ENCODE measurements around the gene KCNC1.
A peak's percentile ranks its signal among the peaks of the same experiment; 100 is the strongest.

The KCNC1 gene

GRCh38 chr11:17796154-17796553 lies 61.6 kb downstream of the KCNC1 start:
- no peak for DNase-seq

DNA sequence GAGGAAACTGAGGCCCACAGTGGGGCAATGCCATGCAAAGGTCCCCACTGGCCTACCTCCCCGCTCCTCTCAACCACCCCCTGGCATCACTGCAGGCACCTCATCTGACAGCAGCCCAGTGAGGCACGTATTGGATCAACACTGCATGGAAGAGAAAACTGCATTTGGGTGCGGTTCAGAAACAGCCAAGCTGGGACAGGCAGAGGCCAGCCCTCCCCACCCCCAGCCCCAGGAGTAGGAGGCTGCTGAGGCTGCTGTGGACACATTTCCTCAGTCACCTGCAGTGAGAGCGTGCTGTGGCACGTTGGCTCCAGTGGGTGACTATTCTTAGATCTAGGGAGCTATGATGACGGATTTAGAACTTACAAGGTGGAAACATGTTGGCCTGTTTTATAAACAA lies 63.7 kb downstream of the KCNC1 start:
- no peak for DNase-seq

- no peak for DNase-seq
Measured at GRCh38 chr11:17798716-17799115, 64.1 kb downstream of the KCNC1 start.

- no peak for DNase-seq
Measured at GRCh38 chr11:17799147-17799546, 64.6 kb downstream of the KCNC1 start.

GRCh38 chr11:17801166-17801565 lies 66.6 kb downstream of the KCNC1 start:
- no peak for DNase-seq

DNA sequence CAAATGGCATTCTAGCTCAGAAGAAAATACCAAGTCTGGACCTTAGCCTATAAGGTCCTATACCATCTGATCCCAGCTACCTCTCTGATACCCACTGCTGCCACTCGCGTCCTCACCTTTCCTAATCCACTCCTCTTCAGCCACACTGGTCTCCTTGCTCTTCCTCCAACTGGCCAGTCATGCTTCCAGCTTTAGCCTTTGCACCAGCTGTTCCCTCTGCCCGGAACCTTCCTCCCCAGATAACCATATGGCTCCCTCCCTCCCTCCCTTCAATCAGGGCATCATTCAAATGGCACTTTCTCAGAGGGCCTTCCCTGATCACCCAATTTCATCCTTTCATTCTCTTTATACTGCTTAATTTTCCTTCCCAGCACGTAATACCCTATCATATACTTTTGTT lies 67.9 kb downstream of the KCNC1 start:
- DNase-seq, result no peak

DNA sequence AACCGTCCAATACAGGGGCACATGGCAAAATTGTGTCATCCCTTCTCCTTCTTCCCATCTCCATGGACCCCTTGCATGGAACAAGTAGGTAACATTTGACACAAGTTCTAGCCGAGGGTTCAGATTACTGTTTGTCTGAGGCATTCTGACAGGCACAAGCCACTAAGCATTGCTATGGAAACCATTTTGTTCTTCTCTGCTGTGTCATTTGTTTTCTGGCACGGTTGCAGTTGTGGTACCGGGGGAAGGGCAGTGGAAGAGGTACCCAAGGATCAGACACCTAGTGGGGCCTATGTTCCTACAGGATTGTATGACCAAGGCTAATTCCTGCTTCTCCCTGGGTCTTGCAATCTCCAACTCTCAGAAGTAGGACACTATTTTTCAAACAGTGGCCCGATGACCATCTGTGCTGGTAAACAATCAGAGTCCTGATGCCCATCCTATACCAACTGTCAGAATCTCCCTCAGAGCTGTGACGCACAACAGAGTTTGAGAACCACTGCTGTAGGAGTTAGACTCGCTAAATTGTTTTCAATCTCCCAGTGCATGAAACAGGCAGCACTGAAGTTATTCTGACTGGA lies 69.3 kb downstream of the KCNC1 start:
- DNase-seq, result no peak

DNA sequence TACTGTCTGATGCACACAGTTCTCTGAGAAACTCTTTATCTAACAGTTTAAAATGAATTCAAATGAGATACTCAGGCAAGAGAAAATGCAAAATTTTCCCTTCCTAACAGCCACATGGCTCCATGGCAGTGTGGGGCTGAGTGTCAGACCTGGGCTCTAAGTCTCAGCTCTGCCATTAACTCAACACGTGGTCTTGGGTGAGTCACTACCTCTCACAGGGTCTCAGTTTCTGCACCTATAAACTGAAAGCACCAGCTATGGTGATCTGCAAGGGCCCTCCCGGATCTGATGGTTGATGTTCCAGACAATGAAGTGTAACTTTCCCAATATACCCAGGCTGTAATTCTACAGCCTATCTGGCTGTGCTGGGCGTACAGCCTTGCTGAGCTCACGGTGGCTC lies 70.5 kb downstream of the KCNC1 start:
- DNase-seq, result no peak

- no peak for DNase-seq
Measured at GRCh38 chr11:17805873-17806272, 71.3 kb downstream of the KCNC1 start.

DNA sequence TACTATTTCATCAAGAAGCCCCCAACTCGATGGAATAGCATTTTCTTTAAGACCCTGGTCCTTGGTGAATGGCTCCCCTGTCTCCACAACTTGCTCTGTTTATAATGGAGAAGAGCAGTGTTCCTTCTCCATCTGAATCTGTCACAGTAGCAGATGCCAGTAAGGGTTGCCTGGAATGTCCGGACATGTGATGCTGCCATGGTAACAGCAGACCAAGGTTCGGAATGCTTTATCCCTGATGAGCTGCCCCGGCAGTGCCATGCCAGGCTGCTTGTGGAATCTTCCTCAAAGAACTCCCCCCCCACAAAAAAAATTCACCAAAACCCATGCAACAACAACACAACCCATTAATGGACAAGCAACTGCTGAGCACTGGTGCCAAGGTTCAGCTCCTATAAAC lies 72.5 kb downstream of the KCNC1 start:
- no peak for DNase-seq

- DNase-seq, result no peak
Measured at GRCh38 chr11:17810041-17810440, 75.5 kb downstream of the KCNC1 start.

DNA sequence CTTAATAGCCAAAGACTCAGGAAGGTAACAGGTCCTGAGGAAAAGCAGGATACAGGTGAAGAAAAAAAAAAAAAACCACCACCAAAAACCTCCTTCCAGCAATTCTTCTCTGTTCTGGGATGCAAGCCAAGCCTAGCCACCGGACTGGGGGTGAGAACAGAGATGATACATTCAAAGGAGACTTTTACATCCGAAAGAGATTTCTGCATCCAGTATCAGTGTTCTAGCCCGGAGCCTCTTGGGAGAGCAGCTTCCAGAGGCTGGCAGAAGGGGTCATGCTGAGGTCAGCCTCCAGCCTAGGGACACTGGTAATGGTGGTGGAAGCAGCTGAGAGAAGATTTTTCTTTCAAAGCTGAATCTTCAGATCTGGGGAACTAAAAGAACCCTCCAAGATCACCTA lies 76.2 kb downstream of the KCNC1 start:
- peak; percentile 75 for DNase-seq

GRCh38 chr11:17811352-17811751 lies 76.8 kb downstream of the KCNC1 start:
- no peak for DNase-seq

DNA sequence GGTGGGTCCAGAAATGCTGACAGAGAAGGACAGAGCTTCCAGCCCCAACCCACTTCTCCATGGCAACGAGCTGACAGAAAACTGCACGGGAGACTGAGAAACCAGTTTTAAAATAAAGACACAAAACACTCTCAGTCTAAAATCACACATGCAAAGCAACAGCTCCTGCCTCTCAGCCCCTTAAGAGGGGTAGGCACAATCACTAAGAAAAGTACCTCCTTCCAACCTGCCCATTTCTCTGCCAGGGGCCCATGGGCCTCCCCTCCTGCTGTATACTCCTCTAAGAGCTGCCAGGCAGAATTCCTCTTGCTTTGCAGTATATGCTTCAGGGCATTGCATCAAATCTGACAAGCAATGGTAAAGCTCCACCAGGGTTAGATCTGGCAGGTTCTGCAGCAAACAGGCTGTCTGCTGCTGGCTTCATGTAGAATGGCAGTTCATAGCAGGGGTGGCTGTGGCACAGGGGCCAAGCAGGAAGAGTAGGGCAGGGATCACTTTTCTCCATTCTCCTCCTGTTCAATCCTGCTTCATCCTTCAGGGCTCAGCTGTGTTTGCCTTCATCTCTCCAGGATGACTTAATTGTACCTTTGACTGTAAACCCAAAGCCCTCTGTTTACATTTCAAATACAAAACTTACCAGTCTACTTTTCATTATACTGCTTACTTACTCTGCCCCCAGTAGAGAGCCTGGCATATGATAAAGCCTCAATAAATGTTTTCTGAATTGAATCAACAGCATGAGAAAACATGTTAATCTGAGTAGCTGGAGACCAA lies 77.7 kb downstream of the KCNC1 start:
- DNase-seq, result peak; percentile 57

- no peak for DNase-seq
Measured at GRCh38 chr11:17812865-17813187, 78.2 kb downstream of the KCNC1 start.

- peak; percentile 74 for DNase-seq
Measured at GRCh38 chr11:17813391-17814059, 78.9 kb downstream of the KCNC1 start.

DNA sequence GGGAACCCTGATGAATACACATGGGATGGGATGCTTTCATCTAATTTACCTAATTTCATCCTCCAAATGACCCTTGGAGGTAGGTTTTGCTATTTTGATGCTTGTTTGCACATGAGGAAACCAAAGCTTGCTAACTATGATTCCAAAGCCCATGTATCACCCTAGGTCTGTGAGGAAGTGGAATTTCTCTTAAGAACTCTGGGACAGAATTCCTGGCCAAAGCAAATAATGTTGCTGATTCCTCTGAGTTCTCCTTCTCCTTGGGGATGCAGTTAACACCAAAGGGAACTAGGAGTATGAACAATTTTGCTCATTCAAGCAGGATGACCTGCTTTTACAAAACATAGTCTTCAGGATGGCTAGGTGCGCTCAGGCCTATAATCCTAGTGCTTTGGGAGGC lies 80.0 kb downstream of the KCNC1 start:
- no peak for DNase-seq

DNA sequence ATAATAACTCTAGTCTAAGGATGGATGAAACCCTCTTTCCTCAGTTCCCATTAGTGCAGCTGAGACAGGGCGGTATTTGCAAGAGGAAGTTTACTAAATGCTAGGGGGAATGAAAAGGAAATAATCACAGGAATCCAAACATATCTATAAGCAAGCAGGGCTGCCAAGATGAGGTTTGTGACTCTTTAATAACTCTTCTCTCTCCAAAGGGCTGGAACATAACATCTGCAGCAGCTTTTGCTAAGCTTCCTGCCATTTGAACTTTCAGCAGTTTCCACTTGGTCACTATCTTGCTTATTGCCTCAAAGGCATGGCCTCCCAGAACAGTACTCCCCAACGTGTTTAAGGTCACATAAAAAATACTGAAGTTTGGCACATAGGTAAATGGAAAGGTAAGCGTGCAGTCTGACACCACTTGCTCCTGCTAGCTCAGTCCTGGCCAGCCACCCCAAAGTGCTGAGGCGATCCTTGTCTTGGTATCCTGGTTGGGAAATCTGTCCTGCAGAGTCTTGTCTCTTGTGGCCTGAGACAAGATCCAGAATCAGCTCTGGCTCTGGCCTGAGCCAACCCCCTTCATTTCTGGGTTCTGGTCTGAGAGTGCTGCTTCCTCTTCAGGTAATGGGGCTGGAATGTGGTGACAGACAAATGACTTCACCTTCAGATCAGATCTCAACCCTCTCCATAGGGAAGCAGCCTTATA lies 81.8 kb downstream of the KCNC1 start:
- no peak for DNase-seq

GRCh38 chr11:17821648-17822400 lies 87.2 kb downstream of the KCNC1 start:
- DNase-seq, result no peak

DNA sequence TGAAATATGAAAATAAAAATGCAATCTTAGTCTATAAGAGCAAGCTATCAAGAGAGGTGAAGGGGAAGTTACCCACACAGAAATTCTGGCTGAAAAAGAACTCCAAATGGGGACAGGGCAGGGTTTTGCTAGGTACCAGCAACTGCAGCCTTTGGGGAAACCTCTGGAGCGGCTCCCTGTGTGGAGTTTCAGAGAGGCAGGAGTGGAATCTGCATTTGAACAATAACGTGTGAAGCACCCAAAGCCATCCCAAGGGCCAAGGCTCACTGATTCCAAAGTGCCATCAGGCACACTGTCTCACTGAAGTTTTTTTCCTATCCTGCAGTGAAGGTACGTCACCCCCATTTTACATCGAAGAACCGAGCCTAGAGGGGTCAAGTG lies 87.8 kb downstream of the KCNC1 start:
- DNase-seq, result no peak

DNA sequence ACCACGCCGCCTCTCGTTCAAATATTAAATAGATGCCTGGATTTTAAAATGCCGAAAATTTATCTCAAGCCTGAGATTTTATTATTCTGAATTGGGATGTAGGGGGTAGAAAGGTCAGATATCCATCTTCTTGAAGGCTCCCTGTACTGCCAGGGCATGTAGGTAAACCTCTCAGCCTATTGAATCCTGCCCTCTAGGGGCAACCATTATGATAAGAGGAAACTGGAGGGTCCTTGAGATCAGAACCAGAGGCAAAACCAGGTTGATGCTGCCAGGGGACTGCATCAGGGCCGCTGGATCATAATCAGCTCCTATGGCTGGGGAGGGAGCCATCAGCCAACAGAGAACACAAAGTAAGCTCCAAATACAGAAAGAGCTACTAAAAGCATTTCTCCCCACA lies 92.4 kb downstream of the KCNC1 start:
- no peak for DNase-seq

DNA sequence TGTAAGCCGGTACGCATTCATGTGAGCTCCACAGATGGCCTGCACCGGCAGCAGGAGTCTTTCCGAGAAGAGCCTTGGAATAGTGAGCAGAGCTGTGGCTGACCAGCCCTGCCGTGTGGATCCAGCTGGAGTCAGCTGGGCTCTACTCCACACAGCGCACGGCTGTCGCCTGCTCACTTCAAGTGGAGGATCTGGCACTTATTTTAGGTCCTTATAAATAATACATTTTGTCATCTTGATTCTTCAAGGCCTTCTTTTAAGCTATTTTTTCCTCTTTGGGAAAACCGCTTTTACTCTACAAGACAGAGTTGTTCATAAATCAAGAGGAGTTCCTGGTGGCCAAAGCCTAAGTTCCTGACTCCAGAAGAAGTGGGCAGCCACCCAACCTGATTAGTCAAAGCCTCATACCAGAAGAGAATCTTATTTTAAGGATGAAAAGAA lies 93.8 kb downstream of the KCNC1 start:
- DNase-seq, result no peak

DNA sequence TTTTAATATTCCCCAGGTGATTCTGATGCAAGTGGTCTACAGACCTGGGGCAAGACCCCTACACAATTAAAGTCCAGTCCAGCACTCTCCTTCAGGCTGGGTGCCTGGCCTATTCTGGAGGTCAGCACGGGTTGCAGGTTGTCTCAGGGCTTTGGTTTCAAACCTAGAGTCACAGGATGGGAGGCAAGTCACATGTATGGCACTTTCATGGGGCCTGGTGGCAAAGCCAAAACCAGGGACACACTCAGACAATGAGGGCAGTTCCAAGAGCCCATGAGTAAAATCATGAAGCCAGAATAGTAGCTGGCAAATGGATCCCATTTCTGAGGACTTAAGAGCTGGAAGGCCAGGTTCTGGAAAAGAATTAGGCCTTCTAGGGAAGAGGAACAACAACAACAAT lies 96.6 kb downstream of the KCNC1 start:
- no peak for DNase-seq

Data from NCI-H226 (cell line).